Esophagus (tissue), 2 donors: Measurements from ENCODE around the gene MYG1. TPM values are rescaled to one million over a fixed set of nuclear protein-coding genes. Genes with fewer than 3 reads are reported as not detected.

Source experiments
- H3K27ac ChIP-seq, 2 donors: one replicate each; pipeline ENCODE4 v1.5.1; 2013; ENCODE audit warnings: low read depth in 2 of 2, mild to moderate bottlenecking in 2 of 2, inconsistent platforms in 1 of 2, low read length in 1 of 2, moderate library complexity in 1 of 2
- H3K27me3 ChIP-seq, 2 donors: one replicate each; pipeline ENCODE4 v1.6.1; 2013; ENCODE audit warnings: low read length in 2 of 2, control low read depth in 1 of 2, mild to moderate bottlenecking in 1 of 2; ENCODE audit not compliant: insufficient read depth in 2 of 2, control insufficient read depth in 1 of 2
- H3K36me3 ChIP-seq, 2 donors: one replicate each; pipeline ENCODE4 v1.6.1; 2013; ENCODE audit warnings: low read length in 1 of 2; ENCODE audit not compliant: control insufficient read depth in 2 of 2, insufficient read depth in 2 of 2
- H3K4me1 ChIP-seq, 2 donors: one replicate each; pipeline ENCODE4 v1.6.1; 2013; ENCODE audit warnings: low read length in 1 of 2; ENCODE audit not compliant: control insufficient read depth in 2 of 2, insufficient read depth in 2 of 2
- H3K4me3 ChIP-seq, 2 donors: one replicate each; pipeline ENCODE4 v1.5.1; 2013; ENCODE audit warnings: low read length in 2 of 2, mild to moderate bottlenecking in 2 of 2, low read depth in 1 of 2, moderate library complexity in 1 of 2
- H3K9me3 ChIP-seq, 2 donors: one replicate each; pipeline ENCODE4 v1.6.1; 2013; ENCODE audit warnings: mild to moderate bottlenecking in 2 of 2, low read depth in 1 of 2, low read length in 1 of 2, moderate library complexity in 1 of 2; ENCODE audit not compliant: control insufficient read depth in 2 of 2, insufficient read depth in 1 of 2
- WGBS, 2 donors: extraction: QIAGEN DNeasy Blood & Tissue Kit; methylation state at CpG; one replicate each; pipeline ENCODE4 v1.1.7; 2013; 5-methylcytosine and 5-hydroxymethylcytosine counted together
- polyA plus RNA-seq, 2 donors: library from polyadenylated mRNA; stranded (reverse); fragments of 200-250 nt; gene quantifications; one replicate each; pipeline ENCODE4 v1.2.3, GENCODE V29; 2013
- donor health status: healthy with polysubstance abuse.
- donor health status: Bipolar disorder and iron deficiency.

MYG1 gene
- polyA plus RNA-seq, 2 donors: 41.8 to 75.0 TPM

GRCh38 chr12:53333289-53333688, 33.8 kb downstream of the MYG1 start:
- no peaks in the 10 kb centered on the region for H3K27me3 ChIP-seq
- 82 to 89% methylated on average over 4 of the region's 4 CpGs for WGBS, 2 donors

GRCh38 chr12:53333845-53334244, 34.4 kb downstream of the MYG1 start:
- Histone ChIP-seq H3K4me1 (no peaks in the 10 kb centered on the region), H3K27ac (no peak overlapping the region), H3K27me3 (no peaks in the 10 kb centered on the region), H3K36me3 (no peaks in the 10 kb centered on the region), H3K9me3 (no peaks in the 10 kb centered on the region), H3K4me3 (no peak overlapping the region)
- WGBS, 2 donors: 64 to 65% methylated on average over 7 of the region's 7 CpGs

More at GRCh38 chr12:53333289-53333688, 33.8 kb downstream of the MYG1 start:
- Histone ChIP-seq H3K4me3 (no peak overlapping the region), H3K27ac (no peak overlapping the region), H3K9me3 (no peaks in the 10 kb centered on the region), H3K4me1 (no peaks in the 10 kb centered on the region), H3K36me3 (no peaks in the 10 kb centered on the region)

GRCh38 chr12:53334822-53335221, 35.3 kb downstream of the MYG1 start:
- no peaks in the 10 kb centered on the region for H3K27me3 ChIP-seq
- WGBS, 2 donors: 84 to 87% methylated on average over 8 of the region's 8 CpGs
- H3K9me3 ChIP-seq: no peaks in the 10 kb centered on the region
- H3K4me3 ChIP-seq: no peak overlapping the region
- no peak overlapping the region for H3K27ac ChIP-seq
- H3K4me1 ChIP-seq: no peaks in the 10 kb centered on the region
- H3K36me3 ChIP-seq: no peaks in the 10 kb centered on the region

- Histone ChIP-seq H3K4me3 (no peak within 1 kb of the TSS), H3K27me3 (no peaks in the 10 kb centered on the region), H3K36me3 (no peaks in the 10 kb centered on the region), H3K27ac (no peak within 1 kb of the TSS), H3K9me3 (no peaks in the 10 kb centered on the region), H3K4me1 (no peaks in the 10 kb centered on the region)
- 48 to 53% methylated on average over 15 of the region's 15 CpGs for WGBS, 2 donors
Observed at GRCh38 chr12:53336181-53336681, 36.7 kb downstream of the MYG1 start, which contains the start of gene SP7. Gene SP7, minus strand, starts transcription at chr12:53336354. Its CDS starts 708 bp downstream, at chr12:53335646.

GRCh38 chr12:53338017-53338416, 38.5 kb downstream of the MYG1 start:
- Histone ChIP-seq H3K27me3 (no peaks in the 10 kb centered on the region), H3K4me3 (no peak overlapping the region)
- 38 to 40% methylated on average over 11 of the region's 11 CpGs for WGBS, 2 donors

GRCh38 chr12:53338916-53339315, 39.4 kb downstream of the MYG1 start:
- 45 to 57% methylated on average over 6 of the region's 6 CpGs for WGBS, 2 donors
- H3K4me1 ChIP-seq: no peaks in the 10 kb centered on the region
- no peaks in the 10 kb centered on the region for H3K36me3 ChIP-seq
- no peak overlapping the region for H3K4me3 ChIP-seq
- no peaks in the 10 kb centered on the region for H3K27me3 ChIP-seq
- no peak overlapping the region for H3K27ac ChIP-seq
- no peaks in the 10 kb centered on the region for H3K9me3 ChIP-seq

More at GRCh38 chr12:53338017-53338416, 38.5 kb downstream of the MYG1 start:
- Histone ChIP-seq H3K36me3 (no peaks in the 10 kb centered on the region), H3K27ac (no peak overlapping the region), H3K9me3 (no peaks in the 10 kb centered on the region), H3K4me1 (no peaks in the 10 kb centered on the region)

GRCh38 chr12:53340398-53340797, 40.9 kb downstream of the MYG1 start:
- Histone ChIP-seq H3K36me3 (no peaks in the 10 kb centered on the region), H3K4me3 (no peak overlapping the region), H3K27me3 (no peaks in the 10 kb centered on the region), H3K27ac (no peak overlapping the region), H3K4me1 (no peaks in the 10 kb centered on the region), H3K9me3 (no peaks in the 10 kb centered on the region)
- WGBS, 2 donors: 83 to 85% methylated on average over 9 of the region's 9 CpGs

- Histone ChIP-seq H3K36me3 (no peaks in the 10 kb centered on the region), H3K9me3 (no peaks in the 10 kb centered on the region), H3K4me3 (no peak overlapping the region), H3K27ac (no peak overlapping the region), H3K4me1 (no peaks in the 10 kb centered on the region), H3K27me3 (no peaks in the 10 kb centered on the region)
- 64 to 69% methylated on average over 3 of the region's 3 CpGs for WGBS, 2 donors
Observed at GRCh38 chr12:53343449-53343848, 44.0 kb downstream of the MYG1 start.

GRCh38 chr12:53343969-53344368, 44.5 kb downstream of the MYG1 start:
- WGBS, 2 donors: 93 to 100% methylated on average over 4 of the region's 4 CpGs
- H3K4me1 ChIP-seq: no peaks in the 10 kb centered on the region
- H3K27ac ChIP-seq: no peak overlapping the region
- no peak overlapping the region for H3K4me3 ChIP-seq
- no peaks in the 10 kb centered on the region for H3K9me3 ChIP-seq
- H3K36me3 ChIP-seq: no peaks in the 10 kb centered on the region
- H3K27me3 ChIP-seq: no peaks in the 10 kb centered on the region

- Histone ChIP-seq H3K9me3 (no peaks in the 10 kb centered on the region), H3K4me3 (peak overlapping the region; percentile 56), H3K4me1 (no peaks in the 10 kb centered on the region), H3K27ac (peak overlapping the region in 1 of 2 donors; percentile 82), H3K36me3 (no peaks in the 10 kb centered on the region), H3K27me3 (no peaks in the 10 kb centered on the region)
- 2 to 10% methylated on average over 12 to 19 of the region's 19 CpGs for WGBS, 2 donors
Observed at GRCh38 chr12:53344487-53344823, 45.0 kb downstream of the MYG1 start.
